HT1080 (cell line): ENCODE measurements around the gene GRB14. TPM values are rescaled to one million over a fixed set of nuclear protein-coding genes. Genes with fewer than 3 reads are reported as not detected.
"Not testable (repeated sequence)": the region's sequence is repeated elsewhere in the genome, so short reads cannot be mapped to it uniquely, and the experiment has no call there.

Source experiments
- DNase-seq: peaks from one replicate; pipeline ENCODE4 v3.0.0-alpha.2; 2015; ENCODE audit warnings: low read depth
- total RNA-seq: library from RNA; depleted of rRNA; stranded (reverse); fragments of >200 nt; shearing (Covaris generic); gene quantifications from 2 replicates; pipeline ENCODE4 v1.2.3, GENCODE V29; 2014; rRNA removed

The GRB14 gene
- total RNA-seq, 1 experiment from 2014 or later = 4.6 TPM

DNA sequence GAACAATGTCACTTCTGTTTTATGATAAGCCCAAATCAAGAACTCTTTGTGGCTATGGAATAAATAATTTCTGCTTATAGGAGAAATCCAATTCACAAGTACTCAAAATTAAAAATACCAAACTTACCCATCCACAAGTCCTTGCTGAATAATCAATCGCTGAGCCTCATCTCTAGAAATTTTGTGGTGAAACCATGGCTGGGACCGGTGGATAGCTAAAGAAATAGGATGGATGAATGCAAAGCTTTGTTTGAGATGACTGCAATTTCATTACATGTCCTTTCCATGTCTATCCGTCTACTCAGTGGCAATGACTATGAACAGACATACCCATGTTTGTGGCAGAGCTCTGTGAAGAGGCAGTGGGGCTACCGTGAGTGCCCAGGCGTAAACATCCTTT, 124.4 kb downstream of the GRB14 start:
- DNase-seq = no peak

- DNase-seq = no peak
Measured at GRCh38 chr2:164496421-164496820, 124.9 kb downstream of the GRB14 start.

DNA sequence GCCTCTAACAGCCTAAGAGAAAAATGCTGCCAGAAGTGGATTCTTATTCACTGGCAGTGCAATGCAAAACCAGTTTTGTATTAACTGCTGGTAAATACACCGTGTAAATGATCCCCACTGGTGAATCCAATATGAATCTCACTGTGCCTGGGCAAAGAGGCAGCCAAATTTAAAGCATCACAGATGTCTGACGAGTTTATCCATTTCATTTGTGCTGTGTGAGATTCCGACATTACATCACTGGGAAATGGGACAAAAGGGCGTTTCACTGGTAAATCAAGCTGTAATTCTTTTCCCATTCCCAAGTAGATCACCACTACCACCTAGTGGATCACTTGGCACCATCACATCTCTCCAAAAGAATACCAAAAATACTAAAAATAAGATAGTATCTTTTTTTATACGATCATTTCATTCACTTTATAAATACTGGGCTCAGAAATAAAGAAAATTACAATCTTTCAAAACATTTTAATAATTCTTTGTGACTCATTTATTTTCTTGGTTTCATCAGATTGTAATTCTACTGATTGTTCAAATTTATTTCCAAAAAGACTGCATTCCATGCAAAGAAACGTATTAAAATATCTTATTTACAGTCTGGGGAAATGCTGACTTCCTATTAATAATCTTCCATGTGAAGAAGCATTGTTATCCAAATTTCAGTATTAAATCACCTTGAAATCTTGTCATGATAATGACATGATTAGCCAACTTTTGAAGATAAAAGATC, 125.6 kb downstream of the GRB14 start:
- DNase-seq = peak; percentile 58

- DNase-seq = peak; percentile 56
Measured at GRCh38 chr2:164485541-164485940, 135.7 kb downstream of the GRB14 start.

DNA sequence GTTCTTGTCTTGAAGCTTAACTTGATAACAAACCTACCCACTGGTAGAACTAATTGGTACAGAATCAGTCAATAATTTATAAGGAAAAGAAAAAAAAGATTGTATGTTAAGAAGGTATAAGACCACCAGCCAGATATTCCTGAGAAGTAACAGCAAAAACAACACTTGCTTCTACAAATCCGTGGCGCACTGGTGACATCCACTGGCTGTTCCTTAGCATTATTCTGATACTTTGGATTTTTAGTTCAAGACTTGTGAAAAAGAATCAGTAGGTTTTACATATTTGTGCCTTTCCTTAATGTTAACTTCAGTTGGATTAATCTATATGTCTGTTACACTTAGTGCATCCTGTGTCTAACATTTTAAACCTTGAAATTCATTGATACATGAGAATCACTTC, 141.8 kb downstream of the GRB14 start:
- DNase-seq = peak; percentile 22

GRCh38 chr2:164478205-164478604, 143.1 kb downstream of the GRB14 start:
- DNase-seq = no peak

DNA sequence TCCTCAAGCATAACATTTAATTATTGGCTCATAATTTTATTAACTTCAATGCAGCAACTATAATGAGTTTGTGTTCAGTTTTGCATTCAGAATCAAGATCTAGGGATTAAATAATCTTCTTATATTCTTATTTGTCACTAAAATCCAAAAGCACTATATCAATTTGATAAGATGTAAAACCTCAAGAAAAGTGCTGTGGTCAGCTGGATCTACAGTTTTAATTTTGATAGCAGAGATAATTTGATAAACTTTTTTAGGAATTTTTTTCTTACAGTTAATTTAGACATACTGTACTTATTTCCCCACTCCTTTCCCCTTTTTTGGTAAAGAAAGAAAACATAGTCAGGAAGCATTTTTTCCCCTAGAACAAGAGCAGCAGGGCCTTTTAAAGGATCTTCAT, 146.4 kb downstream of the GRB14 start:
- DNase-seq = no peak

GRCh38 chr2:164473021-164473420, 148.3 kb downstream of the GRB14 start:
- DNase-seq = no peak

DNA sequence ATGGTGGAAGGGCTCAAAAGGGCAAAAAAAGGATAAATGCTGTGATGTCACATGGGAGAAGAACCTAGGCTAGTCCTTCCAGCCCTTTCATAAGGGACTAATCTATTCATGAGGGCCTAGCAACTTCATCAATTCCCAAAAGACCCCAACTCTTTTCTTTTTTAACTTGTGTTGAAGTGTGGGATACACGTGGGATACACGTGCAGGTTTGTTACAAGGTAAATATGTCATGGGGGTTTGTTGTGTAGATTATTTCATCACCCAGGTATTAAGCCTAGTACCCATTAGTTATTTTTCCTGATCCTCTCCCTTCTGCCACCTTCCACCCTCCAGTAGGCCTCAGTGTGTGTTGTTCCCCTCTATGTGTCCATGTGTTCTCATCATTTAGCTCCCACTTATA, 156.2 kb downstream of the GRB14 start:
- DNase-seq = not testable (repeated sequence)

DNA sequence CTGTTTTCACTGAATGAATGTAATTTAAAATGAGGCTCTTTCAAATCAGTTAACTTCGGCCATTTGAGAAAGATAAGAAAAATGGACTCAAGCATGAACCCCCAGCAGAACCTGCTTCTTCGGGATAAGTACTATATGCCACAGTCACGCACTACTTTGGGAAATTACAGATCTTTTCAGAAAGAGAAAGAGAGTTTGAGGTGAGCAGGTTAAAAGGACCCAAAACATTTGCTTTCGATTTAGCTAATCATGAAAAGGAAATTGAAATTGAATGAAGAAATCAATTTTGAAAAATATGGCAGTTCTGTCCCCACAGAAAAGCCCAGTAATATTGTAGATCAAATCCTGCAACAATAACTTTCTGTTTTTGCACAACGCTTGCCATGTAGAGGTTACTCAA, 156.9 kb downstream of the GRB14 start:
- DNase-seq = no peak

DNA sequence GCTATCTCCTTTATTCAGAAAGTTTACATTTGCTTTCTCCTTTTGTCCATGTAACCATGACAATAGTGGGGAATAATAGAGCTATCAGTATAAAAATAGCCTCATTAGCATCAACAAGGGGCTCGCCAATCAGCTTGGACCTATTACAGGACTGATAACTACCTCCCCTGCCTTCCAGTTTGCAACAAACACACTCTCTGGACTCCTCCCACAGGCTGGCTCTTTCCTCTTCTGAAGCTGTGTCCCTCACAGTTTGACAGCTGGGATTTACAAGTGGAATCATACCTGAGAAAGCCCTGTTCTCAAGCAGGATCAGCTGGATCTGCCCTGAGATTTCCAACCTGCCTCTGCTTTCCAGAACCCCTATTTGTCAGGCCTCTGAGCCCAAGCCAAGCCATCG, 162.5 kb downstream of the GRB14 start:
- DNase-seq = no peak

DNA sequence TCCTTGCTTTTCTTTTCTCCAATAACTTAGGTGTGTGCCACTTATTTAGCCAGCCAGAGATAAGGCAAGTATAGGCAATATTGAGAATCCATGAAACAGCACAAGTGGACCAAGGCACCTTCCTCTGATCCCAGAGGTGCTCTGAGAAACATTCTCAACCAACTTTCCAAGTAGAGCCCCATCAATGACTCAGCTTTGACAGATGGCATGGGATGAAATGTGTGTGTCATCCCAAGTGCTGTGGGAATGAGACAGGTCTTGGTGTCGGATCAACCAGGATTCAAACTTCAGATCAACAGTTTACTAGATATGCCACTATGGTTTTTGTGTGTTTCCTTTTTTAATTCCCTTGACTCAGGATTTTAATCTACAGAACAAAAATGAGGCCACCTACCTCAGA, 164.0 kb downstream of the GRB14 start:
- peak; percentile 51 for DNase-seq

DNA sequence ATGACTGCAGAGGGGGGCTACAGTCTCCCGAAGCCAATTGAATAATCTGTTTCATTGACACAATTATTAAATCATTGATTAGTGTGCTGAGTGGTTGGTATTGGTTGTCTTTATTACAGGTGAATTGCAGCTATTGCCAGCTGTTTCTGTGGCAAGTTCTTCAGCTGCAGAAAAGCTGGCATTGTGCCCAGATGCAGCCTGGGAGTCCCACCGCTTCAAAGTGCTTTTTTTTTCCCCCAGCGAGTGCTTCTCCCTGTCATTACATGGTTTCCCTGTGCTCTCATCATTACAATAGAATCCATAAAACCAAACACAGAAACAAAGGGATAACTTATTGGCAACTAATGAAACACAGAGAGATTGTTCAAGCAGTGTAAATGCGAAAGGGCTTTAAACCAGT, 164.7 kb downstream of the GRB14 start:
- no peak for DNase-seq

DNA sequence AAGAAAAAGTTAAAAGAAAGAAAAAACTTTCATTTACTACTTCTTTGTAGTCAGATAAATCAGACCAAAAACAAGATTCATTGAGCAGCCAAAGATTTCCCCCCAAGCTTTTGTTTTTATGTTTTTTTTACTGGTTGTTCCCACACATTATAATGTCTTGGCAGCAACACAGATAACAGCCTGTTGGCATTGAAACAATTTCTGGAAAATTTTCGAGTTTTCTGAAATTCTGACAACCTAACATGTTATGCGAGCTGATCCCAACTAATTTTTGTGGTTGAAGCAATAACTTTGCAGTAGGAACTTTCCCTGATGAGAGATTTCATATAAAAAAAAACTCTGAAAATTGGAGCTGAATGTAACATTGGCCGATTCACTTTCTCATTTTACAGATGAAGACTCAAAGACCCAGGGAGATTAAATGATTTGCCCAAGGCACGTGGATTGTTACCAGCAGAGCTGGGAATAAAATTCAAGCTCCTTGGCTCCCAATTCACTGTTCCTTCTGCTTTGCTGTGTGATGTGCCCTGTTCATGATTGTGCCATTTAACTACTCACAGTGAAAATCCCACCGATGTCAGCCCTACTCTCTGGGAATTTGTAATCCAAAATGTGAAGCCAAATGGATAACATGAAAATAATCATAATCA, 167.5 kb downstream of the GRB14 start:
- DNase-seq = no peak

DNA sequence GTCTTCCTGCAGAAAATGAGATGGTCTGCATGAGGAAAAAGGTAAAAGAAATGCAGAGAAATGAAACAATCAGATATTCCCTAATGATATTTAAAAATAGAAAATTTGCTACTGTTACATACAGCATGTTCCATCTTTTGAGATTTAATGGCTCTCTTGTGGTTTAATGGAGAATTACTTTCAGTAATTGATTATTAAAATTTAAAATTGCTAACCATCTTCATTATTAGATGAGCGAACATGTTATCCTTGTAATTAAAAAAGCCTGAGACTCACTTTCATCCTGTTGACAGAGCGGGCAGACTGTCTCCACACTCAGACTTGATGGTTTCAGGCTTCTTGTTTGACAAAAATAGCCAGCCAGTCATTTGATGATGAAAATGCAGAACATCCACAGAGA, 171.0 kb downstream of the GRB14 start:
- no peak for DNase-seq

- no peak for DNase-seq
Measured at GRCh38 chr2:164449706-164450105, 171.6 kb downstream of the GRB14 start.

DNA sequence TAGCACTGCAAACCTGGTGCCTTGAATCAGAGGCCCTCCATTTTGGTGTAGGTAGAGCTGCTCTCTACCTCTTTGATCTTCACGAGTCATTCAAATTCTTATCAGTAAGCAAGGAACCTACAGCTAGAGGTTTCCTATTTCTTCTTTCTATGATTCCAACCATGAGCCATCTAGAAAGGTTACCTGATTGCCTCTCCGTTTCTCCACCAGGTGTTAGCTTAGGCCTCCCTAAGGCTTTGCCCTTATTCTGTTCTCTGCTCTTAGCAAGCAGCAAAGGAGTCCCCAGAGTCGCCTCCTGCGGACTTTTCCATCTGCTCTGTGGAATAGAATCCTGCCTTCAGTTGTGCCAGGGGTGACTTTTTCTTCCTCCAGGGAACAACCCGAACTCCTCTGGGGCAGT, 173.6 kb downstream of the GRB14 start:
- no peak for DNase-seq

Other genes with a start within 250 kb of the GRB14 start
- gene COBLL1, start 220.3 kb upstream of the GRB14 start, total RNA-seq = 5.2 and 8.3 TPM in 2 replicates